HG02852 (cell line): ENCODE measurements around the gene HERC2.
"Not testable (repeated sequence)": the region's sequence is repeated elsewhere in the genome, so short reads cannot be mapped to it uniquely, and the experiment has no call there.

Experiments
- ATAC-seq: cut with Tn5 transposase; IDR thresholded peaks from one replicate; pipeline ENCODE4 v1.9.1; 2021; ENCODE audit warnings: mild to moderate bottlenecking, moderate library complexity; ENCODE audit not compliant: unreplicated experiment

Gene HERC2, protein sequence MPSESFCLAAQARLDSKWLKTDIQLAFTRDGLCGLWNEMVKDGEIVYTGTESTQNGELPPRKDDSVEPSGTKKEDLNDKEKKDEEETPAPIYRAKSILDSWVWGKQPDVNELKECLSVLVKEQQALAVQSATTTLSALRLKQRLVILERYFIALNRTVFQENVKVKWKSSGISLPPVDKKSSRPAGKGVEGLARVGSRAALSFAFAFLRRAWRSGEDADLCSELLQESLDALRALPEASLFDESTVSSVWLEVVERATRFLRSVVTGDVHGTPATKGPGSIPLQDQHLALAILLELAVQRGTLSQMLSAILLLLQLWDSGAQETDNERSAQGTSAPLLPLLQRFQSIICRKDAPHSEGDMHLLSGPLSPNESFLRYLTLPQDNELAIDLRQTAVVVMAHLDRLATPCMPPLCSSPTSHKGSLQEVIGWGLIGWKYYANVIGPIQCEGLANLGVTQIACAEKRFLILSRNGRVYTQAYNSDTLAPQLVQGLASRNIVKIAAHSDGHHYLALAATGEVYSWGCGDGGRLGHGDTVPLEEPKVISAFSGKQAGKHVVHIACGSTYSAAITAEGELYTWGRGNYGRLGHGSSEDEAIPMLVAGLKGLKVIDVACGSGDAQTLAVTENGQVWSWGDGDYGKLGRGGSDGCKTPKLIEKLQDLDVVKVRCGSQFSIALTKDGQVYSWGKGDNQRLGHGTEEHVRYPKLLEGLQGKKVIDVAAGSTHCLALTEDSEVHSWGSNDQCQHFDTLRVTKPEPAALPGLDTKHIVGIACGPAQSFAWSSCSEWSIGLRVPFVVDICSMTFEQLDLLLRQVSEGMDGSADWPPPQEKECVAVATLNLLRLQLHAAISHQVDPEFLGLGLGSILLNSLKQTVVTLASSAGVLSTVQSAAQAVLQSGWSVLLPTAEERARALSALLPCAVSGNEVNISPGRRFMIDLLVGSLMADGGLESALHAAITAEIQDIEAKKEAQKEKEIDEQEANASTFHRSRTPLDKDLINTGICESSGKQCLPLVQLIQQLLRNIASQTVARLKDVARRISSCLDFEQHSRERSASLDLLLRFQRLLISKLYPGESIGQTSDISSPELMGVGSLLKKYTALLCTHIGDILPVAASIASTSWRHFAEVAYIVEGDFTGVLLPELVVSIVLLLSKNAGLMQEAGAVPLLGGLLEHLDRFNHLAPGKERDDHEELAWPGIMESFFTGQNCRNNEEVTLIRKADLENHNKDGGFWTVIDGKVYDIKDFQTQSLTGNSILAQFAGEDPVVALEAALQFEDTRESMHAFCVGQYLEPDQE (N-terminal part only)

GRCh38 chr15:28322129-28322588, at the start of gene HERC2:
TSS of gene HERC2 (minus strand) at chr15:28322179. CDS start at chr15:28321433, 746 bp downstream.
- not testable (repeated sequence) for ATAC-seq

DNA sequence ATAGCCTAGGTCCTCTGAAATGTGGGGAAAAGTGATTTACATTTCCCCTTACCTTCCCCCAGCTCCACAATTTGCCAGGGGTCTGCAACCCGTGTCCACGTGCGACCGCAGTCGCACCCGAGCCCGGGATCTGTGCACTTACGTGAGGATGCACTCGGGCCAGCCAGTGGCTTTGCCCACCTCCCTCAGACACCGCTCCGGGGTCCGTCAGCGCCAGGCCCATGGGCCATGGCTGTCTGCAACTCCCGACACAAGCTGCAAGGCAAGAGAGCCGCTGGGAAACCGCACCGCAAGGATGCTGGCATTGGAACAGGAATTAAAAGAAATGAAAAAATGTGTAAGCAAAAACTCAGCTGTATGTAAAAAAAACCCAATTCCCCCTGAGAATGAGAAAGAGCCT, 43.5 kb upstream of the HERC2 start:
- ATAC-seq: not testable (repeated sequence)

- not testable (repeated sequence) for ATAC-seq
Observed at GRCh38 chr15:28357984-28358383, 36.0 kb upstream of the HERC2 start, which contains the start of gene GOLGA6L24. TSS of gene GOLGA6L24 (minus strand) at chr15:28358084. CDS start at chr15:28358023, 61 bp downstream.

- not testable (repeated sequence) for ATAC-seq
Observed at GRCh38 chr15:28321358-28322078, 461 bp downstream of the HERC2 start.

GRCh38 chr15:28319725-28320124, 2.3 kb downstream of the HERC2 start:
- not testable (repeated sequence) for ATAC-seq

GRCh38 chr15:28318828-28319227, 3.2 kb downstream of the HERC2 start:
- not testable (repeated sequence) for ATAC-seq

DNA sequence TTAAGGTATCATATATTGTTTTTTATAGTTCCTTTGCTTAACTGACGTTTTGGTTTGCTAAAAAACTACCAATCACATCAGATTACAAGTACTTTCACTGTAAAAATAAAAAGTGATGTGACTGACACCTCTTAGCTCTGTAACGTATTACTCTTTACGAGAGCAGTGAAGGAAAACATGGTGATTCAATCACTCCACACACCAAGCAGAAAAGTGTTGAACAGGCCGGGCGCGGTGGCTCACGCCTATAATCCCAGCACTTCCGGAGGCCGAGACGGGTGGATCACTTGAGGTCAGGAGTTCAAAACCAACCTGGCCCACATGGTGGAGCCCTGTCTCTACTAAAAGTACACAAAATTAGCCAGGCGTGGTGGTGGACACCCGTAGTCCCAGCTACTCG, 3.9 kb downstream of the HERC2 start:
- ATAC-seq: not testable (repeated sequence)

DNA sequence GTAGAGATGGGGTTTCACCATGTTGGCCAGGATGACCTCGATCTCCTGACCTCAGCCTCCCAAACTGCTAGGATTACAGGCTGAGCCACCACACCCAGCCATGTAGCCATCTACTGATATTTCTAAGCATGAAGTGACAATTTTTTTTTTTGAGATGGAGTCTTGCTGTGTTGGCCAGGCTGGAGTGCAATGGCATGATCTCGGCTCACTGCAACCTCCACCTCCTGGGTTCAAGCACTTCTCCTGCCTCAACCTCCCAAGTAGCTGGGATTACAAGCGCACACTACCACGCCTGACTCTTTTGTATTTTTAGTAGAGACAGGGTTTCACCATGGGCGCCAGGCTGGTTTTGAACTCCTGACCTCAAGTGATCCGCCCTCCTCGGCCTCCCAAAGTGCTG, 5.0 kb downstream of the HERC2 start:
- ATAC-seq: not testable (repeated sequence)

DNA sequence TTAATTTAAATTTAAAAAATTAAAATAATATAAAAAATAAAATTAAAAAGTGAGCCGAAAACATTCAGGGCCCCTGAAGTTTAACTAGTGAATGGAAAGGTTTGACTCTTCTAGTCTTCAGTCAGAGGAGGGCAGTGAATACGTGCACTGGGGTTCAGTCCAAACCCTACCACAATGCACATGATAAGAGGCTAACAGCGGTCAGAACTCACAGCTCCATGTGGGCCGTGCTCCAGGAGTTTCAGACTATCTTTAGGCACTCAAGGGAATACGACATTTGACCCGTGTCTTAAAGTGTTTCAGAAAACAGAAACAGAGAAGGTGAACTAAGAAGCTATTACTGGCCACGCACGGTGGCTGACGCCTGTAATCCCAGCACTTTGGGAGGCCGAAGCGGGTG, 11.5 kb downstream of the HERC2 start:
- ATAC-seq: not testable (repeated sequence)

GRCh38 chr15:28308718-28309117, 13.3 kb downstream of the HERC2 start:
- ATAC-seq: not testable (repeated sequence)

DNA sequence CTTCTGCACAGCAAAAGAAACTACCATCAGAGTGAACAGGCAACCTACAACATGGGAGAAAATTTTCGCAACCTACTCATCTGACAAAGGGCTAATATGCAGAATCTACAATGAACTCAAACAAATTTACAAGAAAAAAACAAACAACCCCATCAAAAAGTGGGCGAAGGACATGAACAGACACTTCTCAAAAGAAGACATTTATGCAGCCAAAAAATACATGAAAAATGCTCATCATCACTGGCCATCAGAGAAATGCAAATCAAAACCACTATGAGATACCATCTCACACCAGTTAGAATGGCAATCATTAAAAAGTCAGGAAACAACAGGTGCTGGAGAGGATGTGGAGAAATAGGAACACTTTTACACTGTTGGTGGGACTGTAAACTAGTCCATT, 16.3 kb downstream of the HERC2 start:
- not testable (repeated sequence) for ATAC-seq

- ATAC-seq: not testable (repeated sequence)
Observed at GRCh38 chr15:28297434-28297833, 24.5 kb downstream of the HERC2 start.

- ATAC-seq: not testable (repeated sequence)
Observed at GRCh38 chr15:28296814-28297213, 25.2 kb downstream of the HERC2 start.

DNA sequence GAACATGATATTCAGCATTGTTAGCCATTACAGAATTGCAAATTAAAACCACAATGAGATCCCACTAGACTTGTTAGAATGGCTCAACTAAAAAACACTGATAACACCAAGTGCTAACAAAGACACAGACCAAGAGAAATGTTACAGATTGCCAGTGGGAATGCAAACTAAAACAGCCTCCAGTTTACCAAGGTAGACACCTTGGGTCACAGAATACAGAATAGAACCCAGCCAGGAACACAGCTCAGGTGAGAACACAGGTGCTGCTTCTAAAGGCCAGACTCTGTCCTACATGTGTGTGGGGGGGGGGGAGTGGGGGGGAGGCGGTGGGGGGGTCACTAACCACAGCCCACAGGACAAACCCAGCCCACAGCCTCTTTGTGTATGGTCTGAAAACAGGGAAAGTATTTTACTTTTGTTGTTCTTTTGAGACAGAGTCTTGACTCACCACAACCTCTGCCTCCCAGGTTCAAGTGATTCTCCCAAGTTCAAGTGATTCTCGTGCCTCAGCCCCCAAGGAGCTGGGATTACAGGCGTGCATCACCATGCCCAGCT, 26.9 kb downstream of the HERC2 start:
- not testable (repeated sequence) for ATAC-seq

GRCh38 chr15:28294560-28294959, 27.4 kb downstream of the HERC2 start:
- ATAC-seq: not testable (repeated sequence)

DNA sequence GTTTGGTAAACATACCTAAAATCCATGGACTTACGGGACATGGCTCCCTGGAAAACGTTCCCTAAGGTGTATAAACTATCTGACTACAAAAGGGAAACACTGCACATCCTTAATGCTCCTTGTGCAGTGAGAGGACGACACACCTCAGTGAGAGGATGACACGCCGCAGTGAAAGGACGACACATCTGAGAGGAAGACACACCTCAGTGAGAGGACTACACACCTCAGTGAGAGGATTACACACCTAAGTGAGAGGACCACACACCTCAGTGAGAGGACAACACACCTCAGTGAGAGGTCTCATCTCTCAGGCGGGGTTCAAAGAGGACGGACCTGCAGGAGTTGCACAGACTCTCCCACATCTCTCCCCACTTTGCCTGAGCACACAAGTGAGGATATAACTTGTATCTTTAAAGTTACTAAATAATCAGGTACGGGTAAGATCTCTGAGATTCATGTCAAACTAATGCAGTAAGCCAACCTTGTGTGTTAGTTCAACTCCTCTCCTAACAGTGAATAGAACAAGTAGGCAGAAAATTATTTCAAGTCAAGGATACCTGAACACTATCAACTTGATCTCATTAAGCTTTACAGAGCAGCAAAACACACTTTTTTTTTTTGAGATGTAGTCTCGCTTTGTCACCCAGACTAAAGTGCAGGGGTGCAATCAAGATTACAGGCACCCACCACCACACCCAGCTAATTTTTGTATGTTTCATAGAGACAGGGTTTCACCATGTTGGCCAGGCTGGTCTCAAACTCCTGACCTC, 32.1 kb downstream of the HERC2 start:
- ATAC-seq: no peak

DNA sequence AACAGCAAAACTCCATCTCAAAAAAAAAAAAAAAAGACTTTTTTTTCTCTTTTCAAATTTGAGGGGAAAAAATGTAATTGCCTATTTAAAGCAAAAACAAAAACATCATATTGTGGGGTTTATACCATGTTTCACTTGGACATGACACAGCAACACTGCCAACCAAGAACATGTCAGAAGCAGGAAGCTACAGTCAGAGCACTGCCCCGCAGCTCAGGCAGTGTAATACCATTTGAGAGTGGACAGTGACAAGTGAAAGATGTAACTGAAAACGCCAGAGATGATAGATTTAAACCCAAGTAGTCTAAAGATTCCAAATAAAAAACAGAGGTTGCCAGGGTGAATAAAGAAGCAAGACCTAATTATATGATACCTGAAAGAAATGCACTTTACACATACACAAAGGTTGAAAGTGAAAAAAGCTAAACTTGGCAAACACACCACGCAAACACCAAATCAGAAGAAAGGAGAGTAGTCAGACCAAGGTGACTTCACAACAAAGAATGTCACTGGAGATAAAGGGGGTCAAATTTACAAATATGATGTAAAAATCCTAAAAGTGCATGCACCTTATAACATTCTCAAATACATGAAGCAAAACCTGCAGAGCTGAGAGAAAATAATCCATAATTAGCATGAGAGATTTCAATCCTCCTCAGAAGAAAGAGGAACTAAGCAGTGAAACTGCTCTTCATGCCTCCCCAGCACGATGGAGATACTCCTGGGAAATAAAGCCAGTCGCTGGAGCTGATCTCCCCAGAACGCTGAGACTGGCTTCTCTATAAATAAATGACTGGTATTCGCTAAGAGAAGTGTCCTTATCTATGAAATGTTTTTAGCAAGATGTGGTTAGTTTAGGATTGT, 32.9 kb downstream of the HERC2 start:
- peak; percentile 76 for ATAC-seq

GRCh38 chr15:28286659-28287058, 35.3 kb downstream of the HERC2 start:
- not testable (repeated sequence) for ATAC-seq
